K562 (cell line): ENCODE data around the gene PCBP4. TPM values are rescaled to one million over a fixed set of nuclear protein-coding genes. Genes with fewer than 3 reads are reported as not detected.
A peak's percentile ranks its signal among the peaks of the same experiment; 100 is the strongest.

Experiments
- ATAC-seq: fragments of 200-7000 bp; cut with Tn5 transposase; 3 replicates; pipeline ENCODE4 v1.9.1; 2020; ENCODE audit warnings: moderate library complexity
- BruUV-seq: library from RNA; stranded (reverse); fragments of 400-500 nt; replicated peaks from 2 replicates; lab custom pipeline; 2021; lab: Mats Ljungman, UMichigan
- CTCF ChIA-PET: fragments of 300-600 bp; formaldehyde crosslinking; extraction: SDS; loops from one replicate; lab custom pipeline; 2021; ENCODE audit warnings: low intra/inter-chr PET ratio; lab: Yijun Ruan, JAX
- POLR2A ChIA-PET: fragments of 300-600, 350-650 bp; sonication (Branson Sonifier 250); formaldehyde crosslinking; extraction: SDS; loops from one replicate; lab custom pipeline; 2021; ENCODE audit warnings: antibody characterized with exemption, inconsistent platforms; lab: Yijun Ruan, JAX
- DNase-seq, 4 experiments: peaks; one replicate each; pipeline versions ENCODE4 v3.0.0 to v3.0.0-alpha.2; 2011 to 2018; ENCODE audit warnings: low spot score in 3 of 4, mixed read lengths in 3 of 4; ENCODE audit errors: extremely low read depth in 1 of 4
- FAIRE-seq: peaks from 2 replicates; lab custom pipeline; 2011; peaks lifted over from hg19 to GRCh38; lab: Jason Lieb, UNC
- H2AFZ ChIP-seq: 2 replicates; pipeline ENCODE4 v1.6.0; 2011; ENCODE audit warnings: low read depth, low read length, control low read depth, inconsistent platforms
- H3K27ac ChIP-seq: fragments of 200-600 bp; 3 replicates; pipeline ENCODE4 v1.8.0; 2011; ENCODE audit warnings: low read depth, mild to moderate bottlenecking, control low read depth, inconsistent platforms, low read length, moderate library complexity, mixed read lengths; ENCODE audit errors: extremely low read depth
- H3K27me3 ChIP-seq, 2 experiments: fragments of 300-600 bp in 1 of 2; 2 replicates in 1 of 2; 3 replicates in 1 of 2; pipeline versions ENCODE4 v1.6.0 to v1.8.0; 2011; ENCODE audit warnings: inconsistent platforms in 2 of 2, low read length in 2 of 2, mild to moderate bottlenecking in 1 of 2, mixed read lengths in 1 of 2, moderate library complexity in 1 of 2; ENCODE audit not compliant: control insufficient read depth in 2 of 2, insufficient read depth in 2 of 2
- H3K36me3 ChIP-seq: fragments of 300-600 bp; 3 replicates; pipeline ENCODE4 v1.8.0; 2011; ENCODE audit warnings: mild to moderate bottlenecking, low read length, inconsistent platforms; ENCODE audit not compliant: control insufficient read depth, insufficient read depth
- H3K4me1 ChIP-seq, 2 experiments: fragments of 200-600 bp in 1 of 2; replicated peaks in 1 of 2; 2 replicates in 1 of 2; 3 replicates in 1 of 2; pipeline versions ENCODE4 v1.5.1 to v1.8.0; 2011; ENCODE audit warnings: inconsistent platforms in 2 of 2, low read length in 2 of 2, mild to moderate bottlenecking in 1 of 2, mixed read lengths in 1 of 2, moderate library complexity in 1 of 2; ENCODE audit not compliant: control insufficient read depth in 2 of 2, insufficient read depth in 2 of 2
- H3K4me2 ChIP-seq: 2 replicates; pipeline ENCODE4 v1.6.1; 2011; ENCODE audit warnings: low read length, control low read depth, inconsistent platforms, mixed read lengths; ENCODE audit not compliant: insufficient read depth
- H3K4me3 ChIP-seq: fragments of 200-600 bp; sonication (generic), shearing (Covaris generic); 2 replicates; pipeline ENCODE4 v1.5.1; 2016; ENCODE audit warnings: control low read depth, inconsistent platforms
- H3K79me2 ChIP-seq: fragments of 200-600 bp; 3 replicates; pipeline ENCODE4 v1.8.0; 2011; ENCODE audit warnings: low read length, inconsistent platforms; ENCODE audit not compliant: control insufficient read depth, insufficient read depth
- H3K9ac ChIP-seq, 2 experiments: 2 replicates each; pipeline versions ENCODE4 v1.6.0 to v1.6.1; 2011; ENCODE audit warnings: low read depth in 2 of 2, low read length in 2 of 2, control low read depth in 1 of 2, inconsistent platforms in 1 of 2, mild to moderate bottlenecking in 1 of 2, mixed read lengths in 1 of 2; ENCODE audit not compliant: insufficient read depth in 1 of 2
- H3K9me1 ChIP-seq: one replicate; pipeline ENCODE4 v1.6.0; 2011; ENCODE audit warnings: inconsistent platforms, mild to moderate bottlenecking, low read length, moderate library complexity; ENCODE audit not compliant: control insufficient read depth, insufficient read depth
- H3K9me3 ChIP-seq: replicated peaks from 2 replicates; pipeline ENCODE4 v1.5.1; 2011; ENCODE audit warnings: low read depth, low read length, inconsistent platforms; ENCODE audit not compliant: control insufficient read depth, insufficient read depth
- H4K20me1 ChIP-seq: replicated peaks from 2 replicates; pipeline ENCODE4 v1.6.1; 2011; ENCODE audit warnings: low read length, inconsistent platforms, mixed read lengths; ENCODE audit not compliant: control insufficient read depth, insufficient read depth
- ID3 ChIP-seq, 2 experiments: fragments of 250-450 bp in 1 of 2; fragments of 450-650 bp in 1 of 2; sonication (Bioruptor Pico) in 1 of 2; IDR thresholded peaks; 2 replicates each; pipeline versions ENCODE4 v1.6.1 to v1.8.0; 2016 to 2021; ENCODE audit warnings: mild to moderate bottlenecking in 2 of 2, moderate library complexity in 2 of 2, missing compliant biosample characterization in 1 of 2, missing genetic modification characterization in 1 of 2
- NRF1 ChIP-seq, 2 experiments: fragments of 450-650 bp; IDR thresholded peaks in 1 of 2; conservative IDR thresholded peaks in 1 of 2; 2 replicates each; pipeline ENCODE4 v1.6.1; 2014; ENCODE audit warnings: mild to moderate bottlenecking in 2 of 2
- POLR2G ChIP-seq: fragments of 200-400 bp; formaldehyde crosslinking; IDR thresholded peaks from 2 replicates; pipeline ENCODE4 v1.6.1; 2017; ENCODE audit warnings: low read depth, mild to moderate bottlenecking, antibody characterized with exemption, low read length, moderate library complexity
- THRA ChIP-seq: fragments of 450-650 bp; IDR thresholded peaks from 2 replicates; pipeline ENCODE4 v1.6.1; 2017; ENCODE audit warnings: mild to moderate bottlenecking, moderate library complexity
- ZFP36 ChIP-seq: fragments of 150-350 bp; IDR thresholded peaks from 2 replicates; pipeline ENCODE4 v1.6.1; 2018; ENCODE audit warnings: low read length, low read depth; ENCODE audit not compliant: partially characterized antibody
- ZNF277 ChIP-seq: fragments of 250-450 bp; sonication (Bioruptor Pico); IDR thresholded peaks from 2 replicates; pipeline ENCODE4 v1.8.0; 2022; ENCODE audit warnings: inconsistent platforms, mild to moderate bottlenecking, moderate library complexity, borderline replicate concordance
- WGBS: fragments of 100-300 bp; shearing (Covaris generic); methylation state at CpG from one replicate; pipeline ENCODE4 v1.1.6; 2016; ENCODE audit warnings: low coverage, mixed read lengths; ENCODE audit not compliant: insufficient coverage; ENCODE audit errors: missing lambda C conversion rate; 5-methylcytosine and 5-hydroxymethylcytosine counted together
- in situ Hi-C: fragments of 300-500 bp; cut with MboI; formaldehyde crosslinking; loops from 4 replicates; pipeline ENCODE4 v1.15.0; 2018; ENCODE audit warnings: inconsistent platforms, mixed read lengths
- intact Hi-C: fragments of 100-400 bp; cut with micrococcal nuclease; formaldehyde crosslinking; loops from 2 replicates; pipeline ENCODE4 v1.14.2; 2022
- polyA plus RNA-seq, 8 experiments: library from polyadenylated mRNA; depleted of rRNA in 4 of 8; stranded (reverse) in 5 of 8; unstranded in 3 of 8; fragments of >200 nt; fragmentation: Nextera tagmentation in 2 of 8; fragmentation: Illumina TruSeq in 1 of 8; extraction: Ambion mirVana in 2 of 8; extraction: Trizol in 1 of 8; gene quantifications; 2 replicates each; pipeline versions ENCODE4 v1.2.1 to v1.2.3, GENCODE V29; 2011 to 2014; ENCODE audit warnings: inconsistent platforms in 1 of 8, missing spikeins in 1 of 8
- total RNA-seq, 7 experiments: library from RNA; depleted of rRNA in 6 of 7; stranded (reverse); fragments of >200 nt in 6 of 7; fragmentation: Illumina TruSeq in 2 of 7; extraction: Trizol in 2 of 7; gene quantifications; 2 replicates each; pipeline versions ENCODE4 v1.2.1 to v1.2.3, GENCODE V29; 2011 to 2021; ENCODE audit warnings: low replicate concordance in 1 of 7

PCBP4 gene
- total and polyA plus RNA-seq, 9 of the 15 experiments (the other 6 are each of a cell fraction or from before 2014, with no cell fraction given), result 0.06 to 5.8 (median 2.6) TPM

GRCh38 chr3:51986010-51986947, 19.0 kb upstream of the PCBP4 start:
- H3K9ac ChIP-seq, result peak overlapping the region in 1 of 2 experiments; percentile 91; a peak in 2 of 4 replicates
- H3K27me3 ChIP-seq, result no peaks in the 10 kb centered on the region
- no peaks in the 10 kb centered on the region for H3K9me3 ChIP-seq
- 74% methylated on average over 3 of the region's 12 CpGs for WGBS
- peaks cover 41% of the 10 kb centered on the region for H3K79me2 ChIP-seq
- H3K4me1 ChIP-seq, result peaks cover 32 to 69% of the 10 kb centered on the region in 2 experiments; a peak in 4 of 5 replicates
- BruUV-seq, result no TSS peak
- FAIRE-seq (no peak), ATAC-seq (no peak), DNase-seq (peak in 1 of 4 experiments; percentile 23)
- no peaks in the 10 kb centered on the region for H4K20me1 ChIP-seq
- no peak overlapping the region for H3K27ac ChIP-seq
- in situ Hi-C loops, result no loop called here
- intact Hi-C loops, result no loop called here
- ChIA-PET POLR2A (interaction anchor here (0.6 to 1.9 kb wide), 5 partner anchors 8 to 1429 kb away, joined by 3 to 10 read pairs (median 3); partner anchors contain the start of genes PARP3, RPL29 and RRP9), CTCF (no interaction called here)
- H3K4me2 ChIP-seq, result peak overlapping the region; percentile 60
- 0 out of 2 replicates have a peak, but pooled peaks have one; percentile 24 for TF ChIP-seq POLR2G
- no peak for TF ChIP-seq ID3 (CRISPR knock-in tag; IDR thresholded peaks at IDR 0.05)
- TF ChIP-seq ID3 (tag; IDR thresholded peaks at IDR 0.05), result no peak
- TF ChIP-seq ZFP36, result peak; percentile 13
- TF ChIP-seq NRF1 (conservative IDR thresholded peaks at IDR 0.05 in 1 of 2, IDR thresholded peaks at IDR 0.05 in 1 of 2), result peak in 1 of 2 experiments; percentile 36; a peak in 3 of 4 replicates
- TF ChIP-seq THRA, result no peak
- TF ChIP-seq ZNF277 (CRISPR knock-in tag), result no peak
- no peak overlapping the region for H2AFZ ChIP-seq
- H3K36me3 ChIP-seq, result peaks cover 32% of the 10 kb centered on the region; the same call in 2 of the 3 replicates
- H3K4me3 ChIP-seq, result no peak overlapping the region
- H3K9me1 ChIP-seq, result no peaks in the 10 kb centered on the region
